Measurements from ENCODE around the gene INPP5D. TPM values are rescaled to one million over a fixed set of nuclear protein-coding genes. Genes with fewer than 3 reads are reported as not detected.

INPP5D gene
- total and polyA plus RNA-seq, 8 donors, result 3.7 to 564 (median 8.5) TPM

- DNase-seq, result no peak
- intact Hi-C loops (cut with DNase I; ENCODE audit: low total_unique reads), result no loop called here
- Histone ChIP-seq H3K27me3 (no peaks in the 10 kb centered on the region), H3K36me3 (no peaks in the 10 kb centered on the region), H3K4me1 (no peaks in the 10 kb centered on the region), H3K4me3 (no peak overlapping the region), H3K9me3 (no peaks in the 10 kb centered on the region), H3K27ac (no peak overlapping the region)
- TF ChIP-seq POLR2A (IDR thresholded peaks at IDR 0.05) (no peak), POLR2AphosphoS5 (IDR thresholded peaks at IDR 0.05) (no peak), CTCF (IDR thresholded peaks at IDR 0.05) (no peak), EP300 (IDR thresholded peaks at IDR 0.05) (no peak)
- 84 to 90% (median 89%) methylated on average over 3 of the region's 3 CpGs for WGBS, 5 donors
Observed at GRCh38 chr2:233228376-233228775, 168.2 kb downstream of the INPP5D start.

GRCh38 chr2:233233618-233234230, 173.6 kb downstream of the INPP5D start:
- intact Hi-C loops (cut with DNase I; ENCODE audit: low total_unique reads), result no loop called here
- WGBS, 5 donors, result 40 to 64% (median 63%) methylated on average over 4 of the region's 4 CpGs
- no peak for DNase-seq
- H3K9me3 ChIP-seq, result no peaks in the 10 kb centered on the region
- no peak for TF ChIP-seq CTCF (IDR thresholded peaks at IDR 0.05)
- no peak for TF ChIP-seq EP300 (IDR thresholded peaks at IDR 0.05)
- no peak for TF ChIP-seq POLR2AphosphoS5 (IDR thresholded peaks at IDR 0.05)
- TF ChIP-seq POLR2A (IDR thresholded peaks at IDR 0.05), result no peak
- H3K4me3 ChIP-seq, result no peak overlapping the region
- H3K27me3 ChIP-seq, result no peaks in the 10 kb centered on the region
- H3K27ac ChIP-seq, result no peak overlapping the region
- no peaks in the 10 kb centered on the region for H3K4me1 ChIP-seq
- no peaks in the 10 kb centered on the region for H3K36me3 ChIP-seq

GRCh38 chr2:233234264-233234663, 174.1 kb downstream of the INPP5D start:
- no peaks in the 10 kb centered on the region for H3K27me3 ChIP-seq
- DNase-seq, result no peak
- WGBS, 5 donors, result 69 to 80% (median 75%) methylated on average over 2 of the region's 2 CpGs
- H3K27ac ChIP-seq, result no peak overlapping the region
- H3K9me3 ChIP-seq, result no peaks in the 10 kb centered on the region
- H3K4me1 ChIP-seq, result no peaks in the 10 kb centered on the region
- H3K36me3 ChIP-seq, result no peaks in the 10 kb centered on the region
- TF ChIP-seq POLR2AphosphoS5 (IDR thresholded peaks at IDR 0.05) (no peak), POLR2A (IDR thresholded peaks at IDR 0.05) (no peak), CTCF (IDR thresholded peaks at IDR 0.05) (no peak), EP300 (IDR thresholded peaks at IDR 0.05) (no peak)
- intact Hi-C loops (cut with DNase I; ENCODE audit: low total_unique reads), result no loop called here
- H3K4me3 ChIP-seq, result no peak overlapping the region

GRCh38 chr2:233234996-233235395, 174.9 kb downstream of the INPP5D start:
- H3K36me3 ChIP-seq, result no peaks in the 10 kb centered on the region
- 75 to 86% (median 81%) methylated on average over 3 of the region's 3 CpGs for WGBS, 5 donors
- H3K9me3 ChIP-seq, result no peaks in the 10 kb centered on the region
- H3K4me3 ChIP-seq, result no peak overlapping the region
- no peaks in the 10 kb centered on the region for H3K4me1 ChIP-seq
- intact Hi-C loops (cut with DNase I; ENCODE audit: low total_unique reads), result no loop called here
- H3K27ac ChIP-seq, result no peak overlapping the region
- no peak for DNase-seq
- no peaks in the 10 kb centered on the region for H3K27me3 ChIP-seq
- no peak for TF ChIP-seq EP300 (IDR thresholded peaks at IDR 0.05)
- TF ChIP-seq POLR2A (IDR thresholded peaks at IDR 0.05), result no peak
- no peak for TF ChIP-seq CTCF (IDR thresholded peaks at IDR 0.05)
- TF ChIP-seq POLR2AphosphoS5 (IDR thresholded peaks at IDR 0.05), result no peak

Data from stomach (tissue), 9 donors.